HG02840 (cell line): ENCODE measurements around the gene CCDC86.

Source experiments
- ATAC-seq: cut with Tn5 transposase; IDR thresholded peaks from one replicate; pipeline ENCODE4 v1.9.1; 2021; ENCODE audit warnings: mild to moderate bottlenecking, moderate library complexity, moderate number of reproducible peaks; ENCODE audit not compliant: unreplicated experiment, low FRiP score

Gene CCDC86

GRCh38 chr11:60852117-60852981 is 10.4 kb downstream of the CCDC86 start:
- no peak for ATAC-seq

DNA sequence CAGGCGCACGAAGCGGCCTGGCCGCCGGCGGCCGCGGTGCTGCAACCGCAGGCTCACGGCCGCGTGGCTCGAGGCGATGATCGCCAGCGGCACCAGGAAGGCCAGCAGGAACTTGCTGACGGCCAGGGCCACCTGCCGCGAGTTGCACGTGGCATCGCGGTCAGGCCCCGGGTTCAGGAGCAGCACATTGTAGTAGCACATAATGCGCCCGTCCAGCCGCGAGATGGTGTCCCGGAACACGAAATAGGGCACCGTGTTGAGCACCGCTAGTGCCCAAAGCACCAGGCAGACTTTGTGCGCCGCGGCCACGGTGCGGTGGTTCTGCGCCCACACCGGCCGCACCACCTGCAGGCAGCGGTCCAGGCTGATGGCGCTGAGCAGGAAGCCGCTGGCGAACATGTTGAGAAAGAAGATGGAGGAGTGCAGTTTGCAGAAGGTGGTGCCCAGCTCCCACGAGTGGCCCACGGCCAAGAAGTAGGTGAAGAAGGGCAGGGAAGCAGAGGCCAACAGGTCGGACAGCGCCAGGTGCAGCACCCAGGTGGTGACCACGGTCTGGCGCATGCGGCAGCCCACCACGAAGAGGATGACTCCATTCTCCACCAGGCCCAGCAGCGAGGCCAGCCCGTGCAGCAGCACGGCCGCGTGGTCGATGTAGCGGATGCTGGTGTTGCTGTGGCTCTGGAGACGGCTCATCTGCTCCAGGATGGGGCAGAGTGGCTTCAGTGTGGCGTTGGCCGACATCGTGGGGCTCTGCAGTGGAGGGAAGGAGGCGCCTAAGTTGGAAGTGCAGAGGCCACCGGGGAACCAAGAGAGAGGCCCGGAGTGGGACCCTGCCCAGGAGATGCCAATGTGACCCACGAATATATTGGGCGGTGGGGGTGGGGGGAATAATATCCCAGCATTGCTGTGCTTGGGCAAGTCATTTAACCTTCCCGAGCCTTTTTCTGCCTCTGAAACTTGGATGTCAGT is 11.4 kb downstream of the CCDC86 start:
- ATAC-seq: no peak

GRCh38 chr11:60854140-60854846 is 12.4 kb downstream of the CCDC86 start:
- no peak for ATAC-seq

GRCh38 chr11:60854847-60855725 is 13.2 kb downstream of the CCDC86 start:
- ATAC-seq: no peak

GRCh38 chr11:60855726-60856633 is 14.1 kb downstream of the CCDC86 start, which contains the start of gene PTGDR2:
PTGDR2 (minus strand) TSS chr11:60855950; CDS start chr11:60853722, 2,228 bp downstream.
- no peak for ATAC-seq

- ATAC-seq: no peak
Measured at GRCh38 chr11:60857378-60858232, 15.7 kb downstream of the CCDC86 start.

DNA sequence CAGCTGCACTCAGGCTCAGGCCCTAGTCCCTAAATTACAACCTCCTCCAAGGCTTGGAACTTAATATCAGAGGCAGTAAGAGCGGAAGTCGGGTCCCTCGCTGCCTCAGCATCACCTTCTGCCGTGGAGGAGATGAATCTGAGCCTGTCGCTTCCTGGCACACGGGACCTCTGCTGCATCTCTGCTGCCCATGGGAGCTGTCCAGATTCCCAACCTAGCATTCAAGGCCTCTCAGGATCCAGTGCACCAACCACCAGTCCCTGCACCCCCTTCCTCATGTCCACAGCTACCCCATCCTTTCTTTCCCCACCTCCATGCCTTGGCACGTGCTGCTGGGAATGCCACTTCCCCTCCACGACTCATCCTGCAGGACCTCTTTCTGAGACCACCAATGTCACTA is 16.3 kb downstream of the CCDC86 start:
- ATAC-seq: no peak

DNA sequence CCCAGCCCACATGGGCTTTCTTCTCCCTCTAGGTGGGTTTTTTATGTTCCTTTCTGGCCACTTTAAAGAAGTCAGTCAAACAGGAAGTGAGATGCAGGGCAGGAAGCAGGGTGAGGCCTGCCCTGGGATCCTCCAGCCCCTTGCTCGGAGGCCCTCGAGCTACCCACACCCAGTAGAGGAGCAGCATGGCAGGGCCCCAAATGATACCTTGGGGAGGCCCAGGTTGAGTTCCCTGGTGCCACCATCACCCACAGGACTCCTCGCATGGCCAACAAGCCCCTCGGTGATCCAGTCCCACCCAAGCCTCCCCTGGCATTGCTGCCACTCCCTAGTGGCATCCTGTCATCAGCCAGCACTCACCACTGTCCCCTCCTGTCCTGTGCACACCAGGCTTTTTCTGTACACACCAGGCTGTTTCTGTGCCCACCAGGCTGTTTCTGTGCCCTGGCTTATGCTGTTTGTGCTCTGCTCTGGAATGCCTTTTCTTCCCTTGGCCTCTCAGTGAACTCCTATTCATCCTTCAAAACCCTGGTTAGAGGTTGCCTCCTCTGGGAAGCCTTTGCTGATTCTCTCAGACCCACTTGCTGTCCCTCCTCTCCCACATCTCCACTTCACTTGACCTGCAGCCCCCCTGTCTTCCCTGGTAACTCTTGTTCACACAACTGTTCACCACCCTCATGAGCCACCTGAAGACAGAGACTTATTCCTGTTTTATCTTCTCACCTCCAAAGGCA is 17.0 kb downstream of the CCDC86 start:
- no peak for ATAC-seq

- ATAC-seq: no peak
Measured at GRCh38 chr11:60859616-60860250, 17.8 kb downstream of the CCDC86 start.

- ATAC-seq: no peak
Measured at GRCh38 chr11:60860943-60861342, 19.0 kb downstream of the CCDC86 start.

GRCh38 chr11:60862171-60862570 is 20.3 kb downstream of the CCDC86 start:
- no peak for ATAC-seq

DNA sequence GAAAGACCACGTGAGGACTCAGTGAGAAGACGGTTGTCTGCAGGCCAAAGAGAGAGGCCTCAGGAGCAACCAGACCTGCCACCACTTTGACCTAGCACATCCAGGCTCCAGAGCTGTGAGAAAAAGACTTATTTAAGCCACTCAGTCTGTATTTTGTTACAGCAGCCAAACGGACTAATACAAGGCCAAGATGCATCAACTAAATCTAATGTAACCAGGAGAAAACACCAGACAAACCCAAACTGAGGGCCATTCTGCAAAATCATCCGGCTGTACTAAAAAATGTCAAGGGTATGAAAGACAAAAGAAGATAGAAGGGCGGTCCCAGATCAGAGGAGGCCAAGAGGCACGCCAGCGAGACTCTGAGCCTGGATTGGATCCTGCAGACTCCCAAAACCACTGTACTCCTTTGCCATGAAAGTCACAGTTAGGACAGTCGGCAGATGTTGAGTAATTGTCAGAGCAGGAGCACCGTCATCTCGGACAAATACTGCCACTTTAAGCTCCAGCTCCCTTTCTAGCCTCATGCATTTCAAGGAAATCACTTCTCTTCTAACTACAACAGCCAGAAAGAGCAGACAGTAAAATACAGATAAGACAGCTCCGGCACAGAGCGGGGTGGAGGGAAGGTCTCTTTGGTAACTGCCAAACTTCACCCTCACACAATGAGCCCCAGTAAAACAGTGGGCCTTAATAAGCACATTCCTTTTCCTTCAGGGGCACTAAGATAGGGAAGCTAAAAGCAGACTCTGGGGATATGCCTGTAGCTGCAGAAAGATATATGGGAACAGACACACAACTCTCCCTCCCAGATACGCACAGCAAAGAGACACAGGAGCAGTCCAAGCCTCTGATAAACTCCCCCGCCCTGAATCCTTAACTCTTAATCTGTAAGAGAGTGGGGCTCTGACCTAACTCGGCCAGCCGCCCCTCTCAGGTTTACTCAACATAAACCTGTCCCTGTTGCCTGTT is 21.9 kb downstream of the CCDC86 start:
- no peak for ATAC-seq

DNA sequence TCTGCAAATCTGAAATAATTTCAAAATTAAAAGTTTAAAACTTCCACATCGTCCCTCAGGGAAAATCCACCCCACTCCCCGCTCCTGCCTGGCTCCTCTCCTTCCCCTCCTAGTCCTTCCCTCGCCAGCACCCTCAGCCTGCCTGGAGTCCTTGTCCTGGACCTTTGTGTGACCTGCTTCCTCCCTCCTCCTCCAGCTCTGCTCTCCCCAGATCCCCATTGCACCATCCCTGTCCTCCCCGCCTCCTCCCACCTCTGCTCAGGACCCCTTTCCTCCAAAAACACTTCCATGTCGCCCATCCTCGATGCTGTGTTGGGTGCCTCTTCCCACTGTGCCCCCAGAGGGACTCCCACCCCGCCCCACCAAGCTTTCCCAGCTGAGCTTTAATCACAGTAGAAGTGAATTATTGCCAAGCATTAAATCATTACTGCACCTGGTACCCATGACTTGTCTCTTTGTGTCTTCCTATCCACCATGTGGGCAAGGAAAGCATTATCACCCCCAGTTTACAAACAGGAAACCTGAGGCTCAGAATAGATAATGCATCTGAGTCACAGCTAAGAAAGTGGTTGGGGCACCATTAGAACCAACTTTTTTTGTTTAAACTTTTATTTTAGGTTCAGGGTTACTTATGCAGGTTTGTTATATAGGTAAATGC is 23.1 kb downstream of the CCDC86 start:
- ATAC-seq: no peak

- no peak for ATAC-seq
Measured at GRCh38 chr11:60866911-60867870, 25.3 kb downstream of the CCDC86 start, which contains the start of gene ZP1. ZP1 (plus strand) TSS chr11:60867542; CDS start chr11:60867562, 20 bp downstream.
